ENCODE data around the gene AMZ1. TPM values are rescaled to one million over a fixed set of nuclear protein-coding genes. Genes with fewer than 3 reads are reported as not detected.

AMZ1 gene
- total and polyA plus RNA-seq, 10 of the 15 experiments (the other 5 are each of a cell fraction or from before 2014, with no cell fraction given) = 0.02 to 2.0 (median 0.69) TPM

DNA sequence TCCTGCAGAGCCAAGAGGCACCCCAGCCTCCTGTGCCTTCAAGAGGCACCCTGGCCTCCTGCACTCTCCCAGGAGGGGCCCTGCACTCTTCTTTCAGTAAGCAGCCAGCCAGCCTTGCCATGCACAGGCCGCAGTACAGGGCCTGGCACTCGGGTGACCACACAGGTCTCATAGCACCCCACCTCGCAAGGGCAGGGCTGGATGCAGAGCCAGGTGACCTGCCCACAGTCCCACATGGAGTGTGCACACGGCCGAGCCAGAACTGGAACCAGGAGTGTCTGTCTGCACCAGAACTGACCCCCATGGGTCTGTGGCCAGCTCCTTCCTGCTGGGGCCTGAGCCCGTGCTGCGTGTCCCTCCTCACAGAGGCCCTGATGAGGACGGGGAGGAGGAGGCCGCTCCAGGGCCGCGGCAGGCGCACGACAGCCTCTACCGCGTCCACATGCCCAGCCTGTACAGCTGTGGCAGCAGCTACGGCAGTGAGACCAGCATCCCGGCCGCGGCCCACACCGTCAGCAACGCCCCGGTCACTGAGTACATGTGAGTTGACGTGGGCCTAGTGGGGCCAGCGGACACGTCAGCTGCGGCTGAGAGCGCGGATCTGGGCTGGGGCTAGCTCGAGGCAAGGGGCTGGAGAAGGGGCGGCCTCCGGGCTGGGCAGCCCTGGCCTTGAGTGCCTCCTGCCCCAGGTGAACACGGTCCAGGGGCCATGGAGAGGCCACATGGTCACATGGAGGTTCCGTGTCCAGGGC is 29.9 kb upstream of the AMZ1 start:
- RAD21 ChIA-PET (ENCODE audit: unreplicated experiment) = no interaction called here
- ATAC-seq = no peak

More for the DNA sequence above, 29.9 kb upstream of the AMZ1 start:
- no TSS peak for BruUV-seq (replicated peaks)
- Histone ChIP-seq H3K9ac (ENCODE audit: control insufficient read depth, insufficient read depth, low read length) (no peak overlapping the region), H3K27ac (ENCODE audit: control insufficient read depth, insufficient read depth) (no peak overlapping the region), H3K79me2 (ENCODE audit: control insufficient read depth, insufficient read depth, low read length) (no peaks in the 10 kb centered on the region), H3K4me3 (no peak overlapping the region), H3K36me3 (ENCODE audit: control insufficient read depth in 2 of 2, insufficient read depth in 2 of 2, low read length in 1 of 2) (no peaks in the 10 kb centered on the region), H4K20me1 (ENCODE audit: control insufficient read depth, insufficient read depth) (no peaks in the 10 kb centered on the region), H3K4me1 (ENCODE audit: control insufficient read depth, insufficient read depth, low read length) (no peaks in the 10 kb centered on the region), H3K9me3 (replicated peaks; ENCODE audit: control insufficient read depth, insufficient read depth, low read length) (no peaks in the 10 kb centered on the region), H3K4me2 (ENCODE audit: control insufficient read depth, insufficient read depth) (no peak overlapping the region), H2AFZ (ENCODE audit: control insufficient read depth, low read depth, low read length) (no peak overlapping the region), H3K27me3 (replicated peaks in 1 of 2; ENCODE audit: control insufficient read depth in 2 of 2, insufficient read depth in 2 of 2, low read length in 1 of 2) (no peaks in the 10 kb centered on the region)
- in situ Hi-C loops (cut with MboI) (no loop called here), intact Hi-C loops (cut with micrococcal nuclease; ENCODE audit: unreplicated experiment) (no loop called here)
- DNase-seq (ENCODE audit: low read depth, low spot score) (no peak), FAIRE-seq (no peak)
- ChIA-PET SMC1A (ENCODE audit: uncharacterized antibody, unreplicated experiment) (no interaction called here), CTCF (interaction anchor here (0.6 to 1.2 kb wide), 3 partner anchors 14 to 49 kb away, joined by 3 read pairs; no protein-coding TSS in a partner anchor), POLR2A (interaction anchor here (0.5 kb wide), 1 partner anchor 62 kb away, joined by 3 read pairs; no protein-coding TSS in a partner anchor)
- WGBS (ENCODE audit: insufficient coverage, insufficient replicate concordance, low lambda C conversion rate, missing lambda C conversion rate) = 78% methylated on average over 32 of the region's 33 CpGs
- TF ChIP-seq NRF1 (conservative IDR thresholded peaks at IDR 0.05; ENCODE audit: low read depth, low read length) (no peak), SUZ12 (IDR thresholded peaks at IDR 0.05; ENCODE audit: unreplicated experiment) (no peak), STAT1 (conservative IDR thresholded peaks at IDR 0.05) (no peak), CHD4 (IDR thresholded peaks at IDR 0.05) (no peak), IKZF1 (conservative IDR thresholded peaks at IDR 0.05) (no peak), SMAD5 (IDR thresholded peaks at IDR 0.05; ENCODE audit: low read depth) (no peak), POU2F2 (IDR thresholded peaks at IDR 0.05; ENCODE audit: borderline replicate concordance, low read depth, low read length) (no peak), CHD2 (IDR thresholded peaks at IDR 0.05; ENCODE audit: borderline replicate concordance, low read depth, low read length) (no peak), CBX5 (IDR thresholded peaks at IDR 0.05; ENCODE audit: low read depth) (no peak), NFYB (IDR thresholded peaks at IDR 0.05; ENCODE audit: insufficient read depth, low read depth, low read length) (no peak), ZNF274 (IDR thresholded peaks at IDR 0.05; ENCODE audit: insufficient read depth, insufficient read length) (no peak), MXI1 (IDR thresholded peaks at IDR 0.05; ENCODE audit: low read depth, low read length) (no peak)
- TF ChIP-seq, protein P1, sequence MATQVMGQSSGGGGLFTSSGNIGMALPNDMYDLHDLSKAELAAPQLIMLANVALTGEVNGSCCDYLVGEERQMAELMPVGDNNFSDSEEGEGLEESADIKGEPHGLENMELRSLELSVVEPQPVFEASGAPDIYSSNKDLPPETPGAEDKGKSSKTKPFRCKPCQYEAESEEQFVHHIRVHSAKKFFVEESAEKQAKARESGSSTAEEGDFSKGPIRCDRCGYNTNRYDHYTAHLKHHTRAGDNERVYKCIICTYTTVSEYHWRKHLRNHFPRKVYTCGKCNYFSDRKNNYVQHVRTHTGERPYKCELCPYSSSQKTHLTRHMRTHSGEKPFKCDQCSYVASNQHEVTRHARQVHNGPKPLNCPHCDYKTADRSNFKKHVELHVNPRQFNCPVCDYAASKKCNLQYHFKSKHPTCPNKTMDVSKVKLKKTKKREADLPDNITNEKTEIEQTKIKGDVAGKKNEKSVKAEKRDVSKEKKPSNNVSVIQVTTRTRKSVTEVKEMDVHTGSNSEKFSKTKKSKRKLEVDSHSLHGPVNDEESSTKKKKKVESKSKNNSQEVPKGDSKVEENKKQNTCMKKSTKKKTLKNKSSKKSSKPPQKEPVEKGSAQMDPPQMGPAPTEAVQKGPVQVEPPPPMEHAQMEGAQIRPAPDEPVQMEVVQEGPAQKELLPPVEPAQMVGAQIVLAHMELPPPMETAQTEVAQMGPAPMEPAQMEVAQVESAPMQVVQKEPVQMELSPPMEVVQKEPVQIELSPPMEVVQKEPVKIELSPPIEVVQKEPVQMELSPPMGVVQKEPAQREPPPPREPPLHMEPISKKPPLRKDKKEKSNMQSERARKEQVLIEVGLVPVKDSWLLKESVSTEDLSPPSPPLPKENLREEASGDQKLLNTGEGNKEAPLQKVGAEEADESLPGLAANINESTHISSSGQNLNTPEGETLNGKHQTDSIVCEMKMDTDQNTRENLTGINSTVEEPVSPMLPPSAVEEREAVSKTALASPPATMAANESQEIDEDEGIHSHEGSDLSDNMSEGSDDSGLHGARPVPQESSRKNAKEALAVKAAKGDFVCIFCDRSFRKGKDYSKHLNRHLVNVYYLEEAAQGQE (IDR thresholded peaks at IDR 0.05; ENCODE audit: low read depth, low read length) = no peak
- TF ChIP-seq, protein P2, sequence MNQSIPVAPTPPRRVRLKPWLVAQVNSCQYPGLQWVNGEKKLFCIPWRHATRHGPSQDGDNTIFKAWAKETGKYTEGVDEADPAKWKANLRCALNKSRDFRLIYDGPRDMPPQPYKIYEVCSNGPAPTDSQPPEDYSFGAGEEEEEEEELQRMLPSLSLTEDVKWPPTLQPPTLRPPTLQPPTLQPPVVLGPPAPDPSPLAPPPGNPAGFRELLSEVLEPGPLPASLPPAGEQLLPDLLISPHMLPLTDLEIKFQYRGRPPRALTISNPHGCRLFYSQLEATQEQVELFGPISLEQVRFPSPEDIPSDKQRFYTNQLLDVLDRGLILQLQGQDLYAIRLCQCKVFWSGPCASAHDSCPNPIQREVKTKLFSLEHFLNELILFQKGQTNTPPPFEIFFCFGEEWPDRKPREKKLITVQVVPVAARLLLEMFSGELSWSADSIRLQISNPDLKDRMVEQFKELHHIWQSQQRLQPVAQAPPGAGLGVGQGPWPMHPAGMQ (IDR thresholded peaks at IDR 0.05; ENCODE audit: borderline replicate concordance) = no peak
- TF ChIP-seq, protein P3, sequence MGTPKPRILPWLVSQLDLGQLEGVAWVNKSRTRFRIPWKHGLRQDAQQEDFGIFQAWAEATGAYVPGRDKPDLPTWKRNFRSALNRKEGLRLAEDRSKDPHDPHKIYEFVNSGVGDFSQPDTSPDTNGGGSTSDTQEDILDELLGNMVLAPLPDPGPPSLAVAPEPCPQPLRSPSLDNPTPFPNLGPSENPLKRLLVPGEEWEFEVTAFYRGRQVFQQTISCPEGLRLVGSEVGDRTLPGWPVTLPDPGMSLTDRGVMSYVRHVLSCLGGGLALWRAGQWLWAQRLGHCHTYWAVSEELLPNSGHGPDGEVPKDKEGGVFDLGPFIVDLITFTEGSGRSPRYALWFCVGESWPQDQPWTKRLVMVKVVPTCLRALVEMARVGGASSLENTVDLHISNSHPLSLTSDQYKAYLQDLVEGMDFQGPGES (IDR thresholded peaks at IDR 0.05) = no peak

All from GM12878 (cell line).